LNCAP (cell line): ENCODE data around the gene ASIC5.

Experiments
- CTCF ChIP-seq: fragments of 450-650 bp; IDR thresholded peaks from 2 replicates; pipeline ENCODE4 v1.5.1; 2017; ENCODE audit warnings: mild to moderate bottlenecking

The ASIC5 gene

GRCh38 chr4:155889031-155889793, 23.1 kb upstream of the ASIC5 start:
- no peak for TF ChIP-seq CTCF

GRCh38 chr4:155887847-155888570, 21.9 kb upstream of the ASIC5 start:
- TF ChIP-seq CTCF: no peak

- no peak for TF ChIP-seq CTCF
These were observed 21.0 kb upstream of the ASIC5 start for GRCh38 chr4:155887045-155887444.

- TF ChIP-seq CTCF: no peak
These were observed 19.6 kb upstream of the ASIC5 start for GRCh38 chr4:155885666-155886065.

GRCh38 chr4:155883895-155884294, 17.8 kb upstream of the ASIC5 start:
- TF ChIP-seq CTCF: no peak

GRCh38 chr4:155881555-155881954, 15.5 kb upstream of the ASIC5 start:
- TF ChIP-seq CTCF: no peak

GRCh38 chr4:155879767-155880166, 13.7 kb upstream of the ASIC5 start:
- TF ChIP-seq CTCF: no peak
